ENCODE results near the gene RAB15. TPM values are rescaled to one million over a fixed set of nuclear protein-coding genes. Genes with fewer than 3 reads are reported as not detected.

Gene RAB15
- total and polyA plus RNA-seq, 2 donors (not counting 3 experiments of a cell fraction or from before 2014, with no cell fraction given) = 24.9 to 33.3 TPM

GRCh38 chr14:64987438-64987767, 15.3 kb upstream of the RAB15 start:
- H3K9ac ChIP-seq (replicated peaks; ENCODE audit: extremely low read depth, insufficient read depth, low read length) = peak overlapping the region; percentile 66
- FAIRE-seq (no peak), DNase-seq (ENCODE audit: low read depth, low spot score) (no peak)
- H3K27ac ChIP-seq (ENCODE audit: insufficient read depth, low read depth, low read length) = peak overlapping the region; percentile 32
- H2AFZ ChIP-seq (ENCODE audit: low read depth, low read length) = peak overlapping the region; percentile 89
- intact Hi-C loops (cut with micrococcal nuclease) (loop anchor here (1.0 to 5.0 kb wide), 5 partner anchors 33 to 425 kb away; partner anchors contain the start of genes CHURC1, FUT8 and MAX), dilution Hi-C loops (cut with MboI; ENCODE audit: extremely low pct_ligation_motif_present, low sequenced_read_pairs) (no loop called here)
- H3K27me3 ChIP-seq (ENCODE audit: control insufficient read depth in 2 of 2, insufficient read depth in 2 of 2, low read length in 2 of 2) = peaks cover 5 to 18% of the 10 kb centered on the region in 2 experiments
- H3K36me3 ChIP-seq (ENCODE audit: control insufficient read depth in 2 of 2, extremely low read depth in 1 of 2, insufficient read depth in 2 of 2, low read length in 2 of 2) = no peaks in the 10 kb centered on the region
- peaks cover 4% of the 10 kb centered on the region for H3K79me2 ChIP-seq (ENCODE audit: control insufficient read depth, insufficient read depth, low read length)
- TF ChIP-seq CTCF (IDR thresholded peaks at IDR 0.05; ENCODE audit: extremely low read depth in 1 of 2, insufficient read depth in 1 of 2, low read depth in 1 of 2, low read length in 2 of 2) (no peak), FOS (IDR thresholded peaks at IDR 0.05; ENCODE audit: borderline replicate concordance, insufficient read depth, low read length) (no peak), EZH2 (IDR thresholded peaks at IDR 0.05; ENCODE audit: borderline replicate concordance, low read depth, low read length, severe bottlenecking) (no peak), POLR2AphosphoS5 (IDR thresholded peaks at IDR 0.05; ENCODE audit: insufficient read depth, low read depth, low read length) (no peak), GATA2 (IDR thresholded peaks at IDR 0.05; ENCODE audit: insufficient read depth, insufficient read length, low read depth, low read length) (no peak), JUN (IDR thresholded peaks at IDR 0.05; ENCODE audit: borderline replicate concordance, insufficient read depth, insufficient read length, low read depth) (no peak), POLR2A (IDR thresholded peaks at IDR 0.05; ENCODE audit: low read depth, low read length) (no peak), MYC (IDR thresholded peaks at IDR 0.05; ENCODE audit: low read depth, low read length) (no peak)
- peaks cover 15% of the 10 kb centered on the region for H3K4me1 ChIP-seq (ENCODE audit: control insufficient read depth, extremely low read depth, insufficient read depth, low read length)
- no peaks in the 10 kb centered on the region for H4K20me1 ChIP-seq (replicated peaks; ENCODE audit: control insufficient read depth, extremely low read depth, insufficient read depth, low read length)
- POLR2A ChIA-PET = interaction anchor here (0.6 to 0.8 kb wide), 2 partner anchors 18 to 34 kb away, joined by 3 read pairs; no protein-coding TSS in a partner anchor
- no peaks in the 10 kb centered on the region for H3K9me1 ChIP-seq (replicated peaks; ENCODE audit: control insufficient read depth, extremely low read depth, insufficient read depth, low read length)
- CTCF ChIA-PET = interaction anchor here (0.6 to 7.3 kb wide), 17 partner anchors 12 to 317 kb away, joined by 3 to 109 read pairs (median 4); partner anchors contain the start of genes CHURC1 and MAX
- H3K4me3 ChIP-seq (replicated peaks in 1 of 3; ENCODE audit: insufficient read depth in 1 of 3, low read depth in 1 of 3, low read length in 3 of 3) = peak overlapping the region; percentile 40 to 76 (median 63)
- peak overlapping the region; percentile 73 for H3K4me2 ChIP-seq (ENCODE audit: insufficient read depth, low read length)
- no TSS peak for BruUV-seq (replicated peaks)
- no peaks in the 10 kb centered on the region for H3K9me3 ChIP-seq (replicated peaks; ENCODE audit: control insufficient read depth, insufficient read depth, low read length)

All from endothelial cell of umbilical vein (primary cell).